Ovary (tissue), 3 donors: ENCODE results near the gene GJB6.

Experiments used
- CTCF ChIP-seq, 3 donors: fragments of 450-650 bp in 2 of 3; fragments of 200-600 bp in 1 of 3; IDR thresholded peaks; one replicate each; pipeline versions ENCODE4 v1.5.1 to v1.8.0; 2016 to 2022; ENCODE audit warnings: antibody characterized with exemption in 3 of 3, mild to moderate bottlenecking in 1 of 3
- POLR2A ChIP-seq: fragments of 450-650 bp; IDR thresholded peaks from one replicate; pipeline ENCODE4 v1.6.1; 2017; ENCODE audit warnings: antibody characterized with exemption, mild to moderate bottlenecking, moderate library complexity
- donor health status: DM: no; HTN: no; CAD: no.

- TF ChIP-seq CTCF (IDR thresholded peaks at IDR 0.05) (no peak), POLR2A (no peak)
Measured at GRCh38 chr13:20274466-20274865, 42.3 kb upstream of the GJB6 start.
